Measurements from ENCODE around the gene EHF. TPM values are rescaled to one million over a fixed set of nuclear protein-coding genes. Genes with fewer than 3 reads are reported as not detected.
A peak's percentile ranks its signal among the peaks of the same experiment; 100 is the strongest.

The EHF gene
- total and polyA plus RNA-seq, 9 of the 15 experiments (the other 6 are each of a cell fraction or from before 2014, with no cell fraction given), result 0.04 to 0.54 (median 0.37) TPM

GRCh38 chr11:34585735-34586487 is 35.0 kb upstream of the EHF start (continued):
- TF ChIP-seq CREB5 (CRISPR knock-in tag; IDR thresholded peaks at IDR 0.05) (no peak), SRSF1 (IDR thresholded peaks at IDR 0.05; ENCODE audit: low read depth, low read length) (no peak), CBX8 (IDR thresholded peaks at IDR 0.05; ENCODE audit: borderline replicate concordance, extremely low read depth, low read depth, low read length, poor library complexity, severe bottlenecking) (no peak), FOXJ2 (tag; IDR thresholded peaks at IDR 0.05) (0 out of 2 replicates have a peak, but pooled peaks have one; percentile 32), RBM25 (IDR thresholded peaks at IDR 0.05; ENCODE audit: low read depth, low read length, severe bottlenecking) (no peak), NFYB (IDR thresholded peaks at IDR 0.05; ENCODE audit: extremely low read depth, insufficient read length) (no peak), CREB3 (tag; conservative IDR thresholded peaks at IDR 0.05; ENCODE audit: low read depth) (no peak), MXI1 (IDR thresholded peaks at IDR 0.05; ENCODE audit: low read depth, low read length) (no peak), ZNF395 (CRISPR knock-in tag; IDR thresholded peaks at IDR 0.05) (peak; percentile 63; the same call in 1 of the 2 replicates), SP1 (CRISPR knock-in tag; IDR thresholded peaks at IDR 0.05) (0 out of 2 replicates have a peak, but pooled peaks have one; percentile 27)
- TF ChIP-seq, protein P1, sequence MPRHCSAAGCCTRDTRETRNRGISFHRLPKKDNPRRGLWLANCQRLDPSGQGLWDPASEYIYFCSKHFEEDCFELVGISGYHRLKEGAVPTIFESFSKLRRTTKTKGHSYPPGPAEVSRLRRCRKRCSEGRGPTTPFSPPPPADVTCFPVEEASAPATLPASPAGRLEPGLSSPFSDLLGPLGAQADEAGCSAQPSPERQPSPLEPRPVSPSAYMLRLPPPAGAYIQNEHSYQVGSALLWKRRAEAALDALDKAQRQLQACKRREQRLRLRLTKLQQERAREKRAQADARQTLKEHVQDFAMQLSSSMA (CRISPR knock-in tag; IDR thresholded peaks at IDR 0.05), result no peak
- TF ChIP-seq, protein P2, sequence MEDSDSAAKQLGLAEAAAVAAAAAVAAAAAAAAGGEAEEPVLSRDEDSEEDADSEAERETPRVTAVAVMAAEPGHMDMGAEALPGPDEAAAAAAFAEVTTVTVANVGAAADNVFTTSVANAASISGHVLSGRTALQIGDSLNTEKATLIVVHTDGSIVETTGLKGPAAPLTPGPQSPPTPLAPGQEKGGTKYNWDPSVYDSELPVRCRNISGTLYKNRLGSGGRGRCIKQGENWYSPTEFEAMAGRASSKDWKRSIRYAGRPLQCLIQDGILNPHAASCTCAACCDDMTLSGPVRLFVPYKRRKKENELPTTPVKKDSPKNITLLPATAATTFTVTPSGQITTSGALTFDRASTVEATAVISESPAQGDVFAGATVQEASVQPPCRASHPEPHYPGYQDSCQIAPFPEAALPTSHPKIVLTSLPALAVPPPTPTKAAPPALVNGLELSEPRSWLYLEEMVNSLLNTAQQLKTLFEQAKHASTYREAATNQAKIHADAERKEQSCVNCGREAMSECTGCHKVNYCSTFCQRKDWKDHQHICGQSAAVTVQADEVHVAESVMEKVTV (CRISPR knock-in tag; IDR thresholded peaks at IDR 0.05), result peak; percentile 92
- TF ChIP-seq, protein P3, sequence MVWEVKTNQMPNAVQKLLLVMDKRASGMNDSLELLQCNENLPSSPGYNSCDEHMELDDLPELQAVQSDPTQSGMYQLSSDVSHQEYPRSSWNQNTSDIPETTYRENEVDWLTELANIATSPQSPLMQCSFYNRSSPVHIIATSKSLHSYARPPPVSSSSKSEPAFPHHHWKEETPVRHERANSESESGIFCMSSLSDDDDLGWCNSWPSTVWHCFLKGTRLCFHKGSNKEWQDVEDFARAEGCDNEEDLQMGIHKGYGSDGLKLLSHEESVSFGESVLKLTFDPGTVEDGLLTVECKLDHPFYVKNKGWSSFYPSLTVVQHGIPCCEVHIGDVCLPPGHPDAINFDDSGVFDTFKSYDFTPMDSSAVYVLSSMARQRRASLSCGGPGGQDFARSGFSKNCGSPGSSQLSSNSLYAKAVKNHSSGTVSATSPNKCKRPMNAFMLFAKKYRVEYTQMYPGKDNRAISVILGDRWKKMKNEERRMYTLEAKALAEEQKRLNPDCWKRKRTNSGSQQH (CRISPR knock-in tag; IDR thresholded peaks at IDR 0.05), result no peak
- TF ChIP-seq, protein P4, sequence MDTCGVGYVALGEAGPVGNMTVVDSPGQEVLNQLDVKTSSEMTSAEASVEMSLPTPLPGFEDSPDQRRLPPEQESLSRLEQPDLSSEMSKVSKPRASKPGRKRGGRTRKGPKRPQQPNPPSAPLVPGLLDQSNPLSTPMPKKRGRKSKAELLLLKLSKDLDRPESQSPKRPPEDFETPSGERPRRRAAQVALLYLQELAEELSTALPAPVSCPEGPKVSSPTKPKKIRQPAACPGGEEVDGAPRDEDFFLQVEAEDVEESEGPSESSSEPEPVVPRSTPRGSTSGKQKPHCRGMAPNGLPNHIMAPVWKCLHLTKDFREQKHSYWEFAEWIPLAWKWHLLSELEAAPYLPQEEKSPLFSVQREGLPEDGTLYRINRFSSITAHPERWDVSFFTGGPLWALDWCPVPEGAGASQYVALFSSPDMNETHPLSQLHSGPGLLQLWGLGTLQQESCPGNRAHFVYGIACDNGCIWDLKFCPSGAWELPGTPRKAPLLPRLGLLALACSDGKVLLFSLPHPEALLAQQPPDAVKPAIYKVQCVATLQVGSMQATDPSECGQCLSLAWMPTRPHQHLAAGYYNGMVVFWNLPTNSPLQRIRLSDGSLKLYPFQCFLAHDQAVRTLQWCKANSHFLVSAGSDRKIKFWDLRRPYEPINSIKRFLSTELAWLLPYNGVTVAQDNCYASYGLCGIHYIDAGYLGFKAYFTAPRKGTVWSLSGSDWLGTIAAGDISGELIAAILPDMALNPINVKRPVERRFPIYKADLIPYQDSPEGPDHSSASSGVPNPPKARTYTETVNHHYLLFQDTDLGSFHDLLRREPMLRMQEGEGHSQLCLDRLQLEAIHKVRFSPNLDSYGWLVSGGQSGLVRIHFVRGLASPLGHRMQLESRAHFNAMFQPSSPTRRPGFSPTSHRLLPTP (IDR thresholded peaks at IDR 0.05; ENCODE audit: borderline replicate concordance, extremely low read depth, insufficient read length), result no peak

Data from K562 (cell line).